HEK293T (cell line): ENCODE measurements around the gene ROCK1.

ENCODE experiments used
- CTCF ChIA-PET: fragments of 350-600 bp; formaldehyde crosslinking; extraction: SDS; loops from one replicate; lab custom pipeline; 2021; ENCODE audit warnings: antibody characterized with exemption, inconsistent platforms; lab: Yijun Ruan, JAX
- POLR2A ChIA-PET: fragments of 350-600 bp; formaldehyde crosslinking; extraction: SDS; loops from one replicate; lab custom pipeline; 2020; ENCODE audit warnings: antibody characterized with exemption, inconsistent platforms; lab: Yijun Ruan, JAX
- DNase-seq: peaks from one replicate; pipeline ENCODE4 v3.0.0; 2012; ENCODE audit warnings: mixed read lengths; ENCODE audit errors: extremely low spot score
- ARNT ChIP-seq: fragments of 450-650 bp; IDR thresholded peaks from 2 replicates; pipeline ENCODE4 v1.6.1; 2017; ENCODE audit warnings: mild to moderate bottlenecking
- BHLHE40 ChIP-seq: fragments of 450-650 bp; IDR thresholded peaks from 2 replicates; pipeline ENCODE4 v1.6.1; 2016; ENCODE audit warnings: mild to moderate bottlenecking, moderate library complexity, borderline replicate concordance
- CTBP1 ChIP-seq: fragments of 450-650 bp; IDR thresholded peaks from 2 replicates; pipeline ENCODE4 v1.6.1; 2016; ENCODE audit warnings: borderline replicate concordance
- ELF4 ChIP-seq: fragments of 450-650 bp; IDR thresholded peaks from 2 replicates; pipeline ENCODE4 v1.6.1; 2017; ENCODE audit warnings: antibody characterized with exemption
- FOXA1 ChIP-seq: fragments of 450-650 bp; IDR thresholded peaks from 2 replicates; pipeline ENCODE4 v1.6.1; 2016; ENCODE audit warnings: mild to moderate bottlenecking
- FOXK2 ChIP-seq: fragments of 450-650 bp; IDR thresholded peaks from 2 replicates; pipeline ENCODE4 v1.6.1; 2016; ENCODE audit warnings: mild to moderate bottlenecking
- FOXM1 ChIP-seq: fragments of 450-650 bp; IDR thresholded peaks from 2 replicates; pipeline ENCODE4 v1.6.1; 2017; ENCODE audit warnings: mild to moderate bottlenecking, borderline replicate concordance
- HDGF ChIP-seq: fragments of 450-650 bp; IDR thresholded peaks from 2 replicates; pipeline ENCODE4 v1.6.1; 2017; ENCODE audit warnings: antibody characterized with exemption, borderline replicate concordance
- L3MBTL2 ChIP-seq: fragments of 450-650 bp; conservative IDR thresholded peaks from 2 replicates; pipeline ENCODE4 v1.6.1; 2016; ENCODE audit warnings: mild to moderate bottlenecking
- LEF1 ChIP-seq: fragments of 450-650 bp; IDR thresholded peaks from 2 replicates; pipeline ENCODE4 v1.6.1; 2017; ENCODE audit warnings: mild to moderate bottlenecking, borderline replicate concordance
- NFRKB ChIP-seq: fragments of 450-650 bp; IDR thresholded peaks from 2 replicates; pipeline ENCODE4 v1.6.1; 2016; ENCODE audit warnings: mild to moderate bottlenecking, moderate library complexity
- SP1 ChIP-seq: fragments of 450-650 bp; IDR thresholded peaks from 2 replicates; pipeline ENCODE4 v1.6.1; 2017
- SUZ12 ChIP-seq: fragments of 450-650 bp; IDR thresholded peaks from 2 replicates; pipeline ENCODE4 v1.6.1; 2016; ENCODE audit warnings: mild to moderate bottlenecking
- TARDBP ChIP-seq: fragments of 450-650 bp; IDR thresholded peaks from 2 replicates; pipeline ENCODE4 v1.6.1; 2016
- ZNF384 ChIP-seq: fragments of 450-650 bp; IDR thresholded peaks from 2 replicates; pipeline ENCODE4 v1.6.1; 2016
- TF ChIP-seq, protein P1 (sequence below): fragments of 450-650 bp; IDR thresholded peaks from 2 replicates; pipeline ENCODE4 v1.6.1; 2016

ROCK1 gene

DNA sequence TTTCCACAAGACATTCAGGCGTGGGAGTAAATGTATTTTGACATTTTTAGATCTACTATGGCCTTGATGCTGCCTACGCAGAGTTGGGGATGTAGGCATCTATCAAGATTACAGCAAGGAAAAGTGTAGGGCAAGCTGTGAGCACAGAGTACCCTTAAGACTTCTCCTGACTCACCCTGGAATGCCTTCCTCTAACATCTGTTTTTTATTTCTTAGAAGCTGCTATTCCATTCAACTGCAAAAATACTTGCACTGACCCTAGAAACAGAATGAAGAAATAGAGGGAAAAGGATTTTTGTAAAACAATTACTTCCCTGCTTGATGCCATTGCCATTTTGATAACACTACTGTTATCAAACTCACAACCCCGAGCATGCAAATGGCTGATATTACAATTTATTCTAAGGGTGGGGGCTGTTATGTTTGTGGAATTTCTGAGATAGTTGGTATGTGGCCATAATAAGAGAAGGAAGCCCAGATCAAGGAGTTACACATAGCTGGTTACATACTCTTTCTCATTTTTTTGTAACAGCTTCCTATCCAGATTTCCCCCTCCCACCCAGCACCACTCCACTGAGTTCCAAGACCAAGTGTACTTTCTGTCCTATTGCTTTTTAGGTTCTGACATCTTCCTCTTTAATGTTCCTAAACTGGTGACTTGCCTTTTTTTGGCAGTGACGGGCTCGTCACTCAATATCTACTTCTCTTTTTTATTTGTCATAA is 6.0 kb upstream of the ROCK1 start:
- ChIA-PET CTCF (interaction anchor here (0.7 kb wide), 1 partner anchor 150 kb away, joined by 3 read pairs; no protein-coding TSS in a partner anchor), POLR2A (no interaction called here)
- no peak for DNase-seq

DNA sequence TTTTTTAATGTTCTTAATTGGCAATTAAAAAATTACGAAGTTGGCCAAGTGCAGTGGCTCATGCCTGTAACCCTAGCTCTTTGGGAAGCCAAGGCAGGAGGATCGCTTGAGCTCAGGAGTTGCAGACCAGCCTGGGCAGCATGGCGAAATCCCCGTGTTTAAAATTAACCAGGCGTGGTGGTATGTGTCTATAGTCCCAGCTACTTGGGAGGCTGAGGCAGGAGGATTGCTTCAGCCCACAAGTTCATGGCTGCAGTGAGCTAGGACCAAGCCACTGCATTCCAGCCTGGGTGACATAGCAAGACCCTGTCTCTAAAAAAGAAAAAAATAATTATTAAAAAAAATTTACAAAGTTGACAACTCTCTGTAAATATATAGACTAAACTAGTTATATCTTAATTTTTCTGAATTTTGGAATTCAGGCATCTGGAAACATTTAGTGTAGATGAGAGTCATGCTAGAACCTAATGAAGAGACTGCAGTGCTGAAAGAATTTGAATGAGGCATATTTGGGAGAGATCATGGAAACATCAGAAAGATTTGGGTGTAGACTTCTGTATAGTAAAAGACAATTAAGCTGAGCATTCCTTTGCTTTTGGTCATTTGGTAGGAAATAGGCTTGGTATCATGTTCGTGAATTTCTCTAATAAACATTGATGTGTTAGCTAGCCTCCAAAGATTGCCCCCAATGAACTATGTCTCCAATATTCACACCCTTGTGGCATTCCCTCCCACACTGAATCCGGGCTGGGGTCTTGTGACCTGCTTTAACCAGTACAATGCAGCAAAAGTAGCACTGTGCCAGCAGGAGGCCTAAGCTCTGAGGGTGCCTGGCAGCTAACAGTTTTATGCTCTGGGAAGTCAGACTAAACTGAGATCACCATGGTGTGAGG is 4.2 kb upstream of the ROCK1 start:
- CTCF ChIA-PET = interaction anchor here (0.5 to 1.0 kb wide), 2 partner anchors 64 to 73 kb away, joined by 3 to 4 read pairs; no protein-coding TSS in a partner anchor
- no peak for DNase-seq
- TF ChIP-seq NFRKB (no peak), BHLHE40 (no peak), HDGF (no peak), L3MBTL2 (peak; percentile 82)
- TF ChIP-seq, protein P1, sequence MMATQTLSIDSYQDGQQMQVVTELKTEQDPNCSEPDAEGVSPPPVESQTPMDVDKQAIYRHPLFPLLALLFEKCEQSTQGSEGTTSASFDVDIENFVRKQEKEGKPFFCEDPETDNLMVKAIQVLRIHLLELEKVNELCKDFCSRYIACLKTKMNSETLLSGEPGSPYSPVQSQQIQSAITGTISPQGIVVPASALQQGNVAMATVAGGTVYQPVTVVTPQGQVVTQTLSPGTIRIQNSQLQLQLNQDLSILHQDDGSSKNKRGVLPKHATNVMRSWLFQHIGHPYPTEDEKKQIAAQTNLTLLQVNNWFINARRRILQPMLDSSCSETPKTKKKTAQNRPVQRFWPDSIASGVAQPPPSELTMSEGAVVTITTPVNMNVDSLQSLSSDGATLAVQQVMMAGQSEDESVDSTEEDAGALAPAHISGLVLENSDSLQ = no peak
- POLR2A ChIA-PET = no interaction called here

More for the DNA sequence above, 6.0 kb upstream of the ROCK1 start:
- TF ChIP-seq ELF4 (no peak), ZNF384 (no peak), SP1 (no peak), HDGF (no peak), FOXA1 (no peak), TARDBP (no peak), ARNT (no peak), LEF1 (no peak), CTBP1 (no peak), BHLHE40 (no peak), FOXM1 (no peak), L3MBTL2 (no peak), SUZ12 (no peak), FOXK2 (no peak), NFRKB (no peak)
- TF ChIP-seq, protein P1 = no peak

- TF ChIP-seq, protein P1 = no peak
- TF ChIP-seq SP1 (no peak), HDGF (no peak), CTBP1 (no peak), ARNT (no peak), LEF1 (no peak), NFRKB (no peak)
- CTCF ChIA-PET = interaction anchor here (0.6 to 1.3 kb wide), 2 partner anchors 11 to 79 kb away, joined by 3 to 5 read pairs; no protein-coding TSS in a partner anchor
- DNase-seq = no peak
- POLR2A ChIA-PET = interaction anchor here (1.0 to 1.8 kb wide), 8 partner anchors 9 to 250 kb away, joined by 3 to 16 read pairs (median 4); no protein-coding TSS in a partner anchor
These were observed 1.0 kb upstream of the ROCK1 start for GRCh38 chr18:21112543-21113105.

DNA sequence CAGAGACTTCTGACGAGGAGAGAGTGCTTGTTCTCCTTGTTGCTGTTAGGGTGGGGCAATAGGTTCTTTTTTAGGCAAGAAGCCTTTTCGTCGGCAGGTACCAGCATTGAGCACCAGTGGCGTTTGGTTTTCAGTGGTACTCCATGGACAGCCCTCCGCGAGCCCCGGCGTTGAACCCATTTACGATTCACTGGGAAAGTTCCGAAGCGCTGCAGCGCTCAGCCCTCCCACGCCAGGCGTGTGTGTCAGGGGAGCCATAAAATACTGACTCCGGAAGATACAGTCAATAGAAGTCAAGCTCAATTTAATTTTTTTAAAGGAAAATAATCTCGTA is 494 bp upstream of the ROCK1 start:
- no peak for TF ChIP-seq ELF4
- TF ChIP-seq FOXA1 = no peak
- POLR2A ChIA-PET = interaction anchor here (0.6 to 1.8 kb wide), 16 partner anchors 10 to 628 kb away, joined by 3 to 16 read pairs (median 4); partner anchors contain the start of genes ESCO1 and MIB1
- CTCF ChIA-PET = interaction anchor here (0.6 to 1.3 kb wide), 3 partner anchors 12 to 102 kb away, joined by 3 to 5 read pairs (median 4); no protein-coding TSS in a partner anchor
- no peak for DNase-seq

- peak; percentile 40 for DNase-seq
- ChIA-PET CTCF (no interaction called here), POLR2A (interaction anchor here (0.9 to 1.8 kb wide), 5 partner anchors 11 to 490 kb away, joined by 4 to 16 read pairs (median 6); partner anchors contain the start of gene ESCO1)
- TF ChIP-seq FOXM1 (no peak), LEF1 (no peak), ELF4 (no peak), FOXK2 (no peak), TARDBP (no peak), FOXA1 (no peak), HDGF (no peak), SP1 (no peak), BHLHE40 (no peak), NFRKB (no peak), SUZ12 (no peak), CTBP1 (no peak), L3MBTL2 (no peak; the same call in 1 of the 2 replicates), ZNF384 (no peak), ARNT (no peak)
- TF ChIP-seq, protein P1 = no peak
These were observed 784 bp downstream of the ROCK1 start for GRCh38 chr18:21110713-21111345.
